PC-9 (cell line): ENCODE data around the gene FOXN3.

Experiments used
- EZH2 ChIP-seq: fragments of 200-600 bp; sonication (generic); IDR thresholded peaks from 2 replicates; pipeline ENCODE4 v1.8.0; 2017; ENCODE audit warnings: antibody characterized with exemption, low read depth
- TF ChIP-seq, protein P1 (sequence below): fragments of 200-600 bp; sonication (generic); conservative IDR thresholded peaks from 2 replicates; pipeline ENCODE4 v1.6.1; 2017; ENCODE audit warnings: mixed run types, antibody characterized with exemption, mild to moderate bottlenecking, moderate library complexity

- no peak for TF ChIP-seq EZH2
- TF ChIP-seq, protein P1, sequence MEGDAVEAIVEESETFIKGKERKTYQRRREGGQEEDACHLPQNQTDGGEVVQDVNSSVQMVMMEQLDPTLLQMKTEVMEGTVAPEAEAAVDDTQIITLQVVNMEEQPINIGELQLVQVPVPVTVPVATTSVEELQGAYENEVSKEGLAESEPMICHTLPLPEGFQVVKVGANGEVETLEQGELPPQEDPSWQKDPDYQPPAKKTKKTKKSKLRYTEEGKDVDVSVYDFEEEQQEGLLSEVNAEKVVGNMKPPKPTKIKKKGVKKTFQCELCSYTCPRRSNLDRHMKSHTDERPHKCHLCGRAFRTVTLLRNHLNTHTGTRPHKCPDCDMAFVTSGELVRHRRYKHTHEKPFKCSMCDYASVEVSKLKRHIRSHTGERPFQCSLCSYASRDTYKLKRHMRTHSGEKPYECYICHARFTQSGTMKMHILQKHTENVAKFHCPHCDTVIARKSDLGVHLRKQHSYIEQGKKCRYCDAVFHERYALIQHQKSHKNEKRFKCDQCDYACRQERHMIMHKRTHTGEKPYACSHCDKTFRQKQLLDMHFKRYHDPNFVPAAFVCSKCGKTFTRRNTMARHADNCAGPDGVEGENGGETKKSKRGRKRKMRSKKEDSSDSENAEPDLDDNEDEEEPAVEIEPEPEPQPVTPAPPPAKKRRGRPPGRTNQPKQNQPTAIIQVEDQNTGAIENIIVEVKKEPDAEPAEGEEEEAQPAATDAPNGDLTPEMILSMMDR, result no peak
Measured at GRCh38 chr14:89136587-89136986, 280.4 kb downstream of the FOXN3 start.
